Ovary (tissue), 9 donors: ENCODE measurements around the gene SGTA. TPM values are rescaled to one million over a fixed set of nuclear protein-coding genes. Genes with fewer than 3 reads are reported as not detected.

Source experiments
- DNase-seq, 5 donors: peaks; one replicate each; pipeline ENCODE4 v3.0.0-alpha.2; 2019 to 2020
- H3K27ac ChIP-seq, 2 donors: fragments of 200-600 bp; one replicate each; pipeline versions ENCODE4 v1.5.1 to v1.8.0; 2019 to 2022
- H3K27me3 ChIP-seq: fragments of 200-600 bp; one replicate; pipeline ENCODE4 v1.8.0; 2022
- H3K36me3 ChIP-seq: fragments of 200-600 bp; sonication (generic); one replicate; pipeline ENCODE4 v1.5.1; 2019
- H3K4me1 ChIP-seq: one replicate; pipeline ENCODE4 v1.8.1; 2013; ENCODE audit warnings: mild to moderate bottlenecking, moderate library complexity; ENCODE audit not compliant: insufficient read depth
- H3K4me3 ChIP-seq: fragments of 200-600 bp; sonication (generic); one replicate; pipeline ENCODE4 v1.5.1; 2017
- H3K9me3 ChIP-seq, 2 donors: fragments of 200-600 bp in 1 of 2; sonication (generic) in 1 of 2; one replicate each; pipeline versions ENCODE4 v1.5.1 to v1.8.1; 2013 to 2019; ENCODE audit warnings: mild to moderate bottlenecking in 1 of 2, moderate library complexity in 1 of 2
- EP300 ChIP-seq: sonication (generic); formaldehyde crosslinking; IDR thresholded peaks from one replicate; pipeline ENCODE4 v1.6.1; 2017; ENCODE audit warnings: antibody characterized with exemption
- POLR2A ChIP-seq: fragments of 450-650 bp; IDR thresholded peaks from one replicate; pipeline ENCODE4 v1.6.1; 2017; ENCODE audit warnings: antibody characterized with exemption, mild to moderate bottlenecking, moderate library complexity
- WGBS, 3 donors: extraction: QIAGEN DNeasy Blood & Tissue Kit in 1 of 3; methylation state at CpG; one replicate each; pipeline versions ENCODE4 v1.1.5 to v1.1.7; 2013 to 2017; 5-methylcytosine and 5-hydroxymethylcytosine counted together
- intact Hi-C, 4 donors: fragments of 100-400 bp; cut with DNase I; formaldehyde crosslinking; loops; one replicate each; pipeline versions ENCODE4 v1.11.0 to v1.15.1; 2022 to 2023
- polyA plus RNA-seq, 2 donors: library from polyadenylated mRNA; stranded (reverse); fragments of 200-250 nt in 1 of 2; fragments of 350-450 nt in 1 of 2; fragmentation: Illumina TruSeq in 1 of 2; extraction: RNeasy Lipid Tissue Mini Kit (QIAGEN cat#74804) in 1 of 2; gene quantifications; one replicate each; pipeline ENCODE4 v1.2.3, GENCODE V29; 2013 to 2014
- total RNA-seq, 7 donors: library from RNA; depleted of rRNA in 2 of 7; stranded (reverse); fragments of >200 nt in 2 of 7; fragmentation: NEBNext Ultra II Directional in 3 of 7; extraction: Animal tissue kit (Norgen Biotek cat#: 25700) in 3 of 7; gene quantifications; one replicate each; pipeline versions ENCODE4 v1.1.0 to v1.2.4, GENCODE V29; 2016 to 2023
- TF ChIP-seq, protein P1 (sequence below), 3 donors: fragments of 450-650 bp in 2 of 3; fragments of 200-600 bp in 1 of 3; IDR thresholded peaks; one replicate each; pipeline versions ENCODE4 v1.5.1 to v1.8.0; 2016 to 2022; ENCODE audit warnings: antibody characterized with exemption in 3 of 3, mild to moderate bottlenecking in 1 of 3
- donor health status: DM: no; HTN: no; CAD: no; lungs with moderate emphysema.
- donor health status: DM: no; HTN: no; CAD: no.
- donor health status: Bipolar disorder and iron deficiency.
- donor health status: DM: yes; HTN: yes; CAD: no.
- donor health status: DM: no; HTN: no; CAD: no.
- donor health status: DM: yes; HTN: yes; CAD: no.

SGTA gene
- total and polyA plus RNA-seq, 9 donors, result 27.0 to 65.5 (median 53.4) TPM

DNA sequence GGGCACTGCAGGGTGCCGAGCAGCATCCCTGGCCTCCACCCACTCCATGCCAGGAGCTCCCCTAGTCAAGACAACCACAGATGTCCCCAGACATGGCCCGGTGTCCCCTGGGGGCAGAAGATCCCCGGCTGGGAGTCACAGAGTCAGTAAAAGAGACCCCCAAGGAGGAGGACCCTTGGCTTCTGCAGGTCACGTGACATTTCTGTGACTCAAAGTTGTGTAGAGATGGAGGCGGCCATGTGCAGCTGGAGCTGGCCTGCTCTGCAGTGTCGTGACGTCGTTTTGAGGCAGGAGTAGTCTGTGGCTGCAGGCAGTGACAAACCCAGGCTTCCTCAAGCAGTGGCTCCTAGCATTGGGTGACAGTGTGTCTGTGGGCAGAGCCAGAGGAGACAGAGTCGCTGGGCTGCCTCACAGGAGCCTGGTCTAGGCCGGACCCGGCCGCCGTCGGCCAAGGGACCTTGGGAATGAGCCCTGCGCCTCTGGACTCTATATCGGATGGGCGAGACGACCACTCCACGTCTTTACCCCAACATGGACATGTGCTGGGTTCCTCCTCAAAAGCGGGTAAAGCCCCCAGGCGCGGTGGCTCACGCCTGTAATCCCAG is 54.2 kb downstream of the SGTA start:
- 81 to 85% (median 81%) methylated on average over 23 of the region's 23 CpGs for WGBS, 3 donors
- no peaks in the 10 kb centered on the region for H3K27me3 ChIP-seq
- H3K27ac ChIP-seq, result no peak overlapping the region
- H3K4me3 ChIP-seq, result no peak overlapping the region
- intact Hi-C loops, result loop anchor here in 1 of 4 donors (10.0 kb wide), 1 partner anchor 74 kb away; no protein-coding TSS in a partner anchor
- H3K4me1 ChIP-seq, result no peaks in the 10 kb centered on the region
- DNase-seq, result no peak
- TF ChIP-seq EP300, result no peak
- TF ChIP-seq POLR2A, result no peak
- TF ChIP-seq, protein P1, sequence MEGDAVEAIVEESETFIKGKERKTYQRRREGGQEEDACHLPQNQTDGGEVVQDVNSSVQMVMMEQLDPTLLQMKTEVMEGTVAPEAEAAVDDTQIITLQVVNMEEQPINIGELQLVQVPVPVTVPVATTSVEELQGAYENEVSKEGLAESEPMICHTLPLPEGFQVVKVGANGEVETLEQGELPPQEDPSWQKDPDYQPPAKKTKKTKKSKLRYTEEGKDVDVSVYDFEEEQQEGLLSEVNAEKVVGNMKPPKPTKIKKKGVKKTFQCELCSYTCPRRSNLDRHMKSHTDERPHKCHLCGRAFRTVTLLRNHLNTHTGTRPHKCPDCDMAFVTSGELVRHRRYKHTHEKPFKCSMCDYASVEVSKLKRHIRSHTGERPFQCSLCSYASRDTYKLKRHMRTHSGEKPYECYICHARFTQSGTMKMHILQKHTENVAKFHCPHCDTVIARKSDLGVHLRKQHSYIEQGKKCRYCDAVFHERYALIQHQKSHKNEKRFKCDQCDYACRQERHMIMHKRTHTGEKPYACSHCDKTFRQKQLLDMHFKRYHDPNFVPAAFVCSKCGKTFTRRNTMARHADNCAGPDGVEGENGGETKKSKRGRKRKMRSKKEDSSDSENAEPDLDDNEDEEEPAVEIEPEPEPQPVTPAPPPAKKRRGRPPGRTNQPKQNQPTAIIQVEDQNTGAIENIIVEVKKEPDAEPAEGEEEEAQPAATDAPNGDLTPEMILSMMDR (IDR thresholded peaks at IDR 0.05), result no peak
- no peaks in the 10 kb centered on the region for H3K36me3 ChIP-seq
- no peaks in the 10 kb centered on the region for H3K9me3 ChIP-seq

DNA sequence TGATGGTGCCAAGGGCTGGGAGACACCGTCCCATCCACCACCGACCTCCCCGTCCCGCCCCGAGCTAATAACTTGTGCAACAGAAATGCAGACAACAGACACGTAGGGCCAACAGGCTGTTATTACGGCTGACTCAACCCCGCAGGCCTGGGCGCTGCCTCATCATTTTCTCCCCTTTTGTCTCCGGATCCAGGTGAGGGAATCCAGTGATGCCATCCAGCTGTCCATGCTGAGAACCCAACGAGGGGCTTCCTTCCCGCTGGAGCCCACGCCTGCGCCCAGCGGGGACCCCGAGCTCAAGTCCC is 55.5 kb downstream of the SGTA start:
- intact Hi-C loops, result loop anchor here in 1 of 4 donors (10.0 kb wide), 1 partner anchor 73 kb away; no protein-coding TSS in a partner anchor
- 48 to 49% (median 49%) methylated on average over 15 to 16 of the region's 16 CpGs for WGBS, 3 donors
- no peaks in the 10 kb centered on the region for H3K36me3 ChIP-seq
- peaks cover 8% of the 10 kb centered on the region for H3K4me1 ChIP-seq
- H3K9me3 ChIP-seq, result no peaks in the 10 kb centered on the region
- no peak overlapping the region for H3K4me3 ChIP-seq
- no peak overlapping the region for H3K27ac ChIP-seq
- no peak for TF ChIP-seq POLR2A
- TF ChIP-seq, protein P1 (IDR thresholded peaks at IDR 0.05), result no peak
- TF ChIP-seq EP300, result no peak
- DNase-seq, result no peak
- H3K27me3 ChIP-seq, result no peaks in the 10 kb centered on the region

DNA sequence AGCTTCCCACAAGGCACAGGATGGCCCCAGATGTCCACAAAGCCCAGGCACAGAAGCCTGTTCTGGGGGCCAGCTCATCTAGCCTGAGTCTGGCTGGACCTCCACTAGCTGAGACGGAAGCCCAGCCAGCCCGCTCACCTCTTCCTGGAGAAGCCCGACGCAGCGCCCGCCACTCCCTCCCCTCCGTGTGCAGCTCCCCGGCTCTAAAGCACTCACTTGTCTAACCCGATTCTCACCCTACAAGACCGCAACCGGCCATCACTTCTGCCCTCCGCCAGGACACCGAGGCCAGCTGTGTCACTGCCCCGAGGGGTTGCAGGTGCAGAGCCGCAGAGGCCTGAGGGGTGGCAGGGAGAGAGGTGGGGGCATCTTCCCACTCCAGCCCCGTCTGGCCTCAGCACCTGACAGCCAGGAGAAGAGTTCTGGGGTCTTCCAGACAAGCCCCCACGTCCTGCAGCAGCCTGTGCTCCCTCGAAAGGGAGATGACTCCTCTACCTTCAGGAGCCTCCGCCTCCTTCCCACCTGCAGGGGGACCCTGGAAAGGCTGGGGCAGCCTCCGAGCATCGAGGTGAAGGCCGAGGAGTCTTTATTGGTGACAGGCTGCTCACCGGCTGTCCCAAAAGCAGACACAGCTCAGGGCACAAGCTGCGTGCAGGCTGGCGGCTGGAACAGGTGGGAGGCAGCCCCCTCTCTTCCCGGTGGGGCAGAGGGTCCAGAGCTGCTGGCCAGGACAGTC is 56.0 kb downstream of the SGTA start:
- no peaks in the 10 kb centered on the region for H3K36me3 ChIP-seq
- H3K4me1 ChIP-seq, result peaks cover 11% of the 10 kb centered on the region
- no peak for DNase-seq
- TF ChIP-seq, protein P1 (IDR thresholded peaks at IDR 0.05), result no peak
- no peak for TF ChIP-seq EP300
- no peak for TF ChIP-seq POLR2A
- H3K4me3 ChIP-seq, result no peak overlapping the region
- intact Hi-C loops, result loop anchor here in 1 of 4 donors (10.0 kb wide), 1 partner anchor 72 kb away; no protein-coding TSS in a partner anchor
- no peak overlapping the region for H3K27ac ChIP-seq
- 11 to 16% (median 15%) methylated on average over 23 to 26 of the region's 26 CpGs for WGBS, 3 donors
- H3K9me3 ChIP-seq, result no peaks in the 10 kb centered on the region
- H3K27me3 ChIP-seq, result no peaks in the 10 kb centered on the region

DNA sequence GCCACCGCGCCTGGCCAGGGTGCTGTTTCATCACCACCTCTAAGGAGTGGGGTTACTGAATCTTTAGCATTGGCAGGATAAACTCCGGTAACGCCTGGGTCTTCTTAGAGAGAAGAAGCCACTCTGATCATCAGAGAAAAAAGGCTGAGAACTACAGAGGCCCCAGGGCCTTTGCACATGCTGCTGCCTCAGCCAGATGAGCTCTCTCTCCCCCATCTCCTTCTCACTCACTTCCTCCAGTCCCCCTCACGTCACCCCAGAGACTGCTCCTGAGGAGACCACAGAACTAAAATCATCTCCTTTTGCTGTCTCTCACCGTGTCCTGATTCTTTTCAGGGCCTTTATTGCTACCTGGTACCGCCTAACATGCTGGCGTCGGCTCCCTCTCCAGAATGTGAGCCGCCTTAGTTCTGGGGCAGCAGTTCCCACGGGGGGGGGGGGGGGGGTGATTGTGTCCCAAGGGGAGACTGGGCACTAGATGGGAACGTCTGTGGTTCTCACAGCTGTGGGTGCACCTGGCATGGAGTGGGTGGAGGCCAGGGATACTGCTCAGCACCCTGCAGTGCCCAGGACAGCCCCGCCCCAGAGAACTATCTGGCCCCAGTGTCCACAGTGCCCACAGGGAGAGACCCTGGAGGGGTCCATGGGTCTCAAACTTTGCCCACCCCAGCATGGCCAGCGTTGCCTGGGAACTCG is 56.8 kb downstream of the SGTA start:
- WGBS, 3 donors, result 64 to 76% (median 67%) methylated on average over 14 to 15 of the region's 15 CpGs

More for the DNA sequence above, 56.8 kb downstream of the SGTA start:
- intact Hi-C loops, result loop anchor here in 1 of 4 donors (10.0 kb wide), 1 partner anchor 72 kb away; no protein-coding TSS in a partner anchor
- TF ChIP-seq, protein P1 (IDR thresholded peaks at IDR 0.05), result no peak
- TF ChIP-seq EP300, result no peak
- no peak for TF ChIP-seq POLR2A
- Histone ChIP-seq H3K27ac (no peak overlapping the region), H3K27me3 (no peaks in the 10 kb centered on the region), H3K4me3 (no peak overlapping the region), H3K36me3 (no peaks in the 10 kb centered on the region), H3K4me1 (peaks cover 11% of the 10 kb centered on the region), H3K9me3 (no peaks in the 10 kb centered on the region)
- DNase-seq, result no peak
